ENCODE data around the gene SIL1.

DNA sequence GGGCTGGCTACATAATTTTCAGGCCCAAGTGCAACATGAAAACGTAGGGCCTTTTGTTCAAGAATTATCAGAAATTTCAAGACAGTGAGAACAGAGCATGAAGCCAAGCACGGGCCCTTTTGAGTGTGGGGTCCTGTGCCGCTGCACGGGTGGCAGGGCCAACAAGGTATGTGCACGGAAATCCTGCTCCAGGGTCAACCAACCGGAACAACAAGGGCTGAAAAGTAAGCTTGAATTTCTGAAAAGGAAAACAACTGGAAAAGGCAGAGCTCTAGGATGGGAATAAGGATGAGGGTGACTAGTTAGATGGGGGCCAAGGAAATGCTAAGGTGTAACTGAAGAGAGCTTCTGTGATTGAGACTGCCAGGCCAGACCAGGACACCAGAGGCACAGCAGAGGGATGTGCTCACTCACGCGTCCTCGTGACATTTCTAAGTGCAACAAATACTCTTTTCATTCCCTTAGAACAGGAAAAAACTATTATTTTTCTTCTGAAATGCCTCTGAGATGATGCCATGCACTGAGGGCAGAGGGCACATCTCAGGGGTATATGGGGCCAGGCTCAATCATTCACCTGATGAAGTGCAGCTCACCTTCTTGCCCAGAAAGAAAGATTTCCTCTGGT, 242.4 kb downstream of the SIL1 start:
- TF ChIP-seq, protein P1, sequence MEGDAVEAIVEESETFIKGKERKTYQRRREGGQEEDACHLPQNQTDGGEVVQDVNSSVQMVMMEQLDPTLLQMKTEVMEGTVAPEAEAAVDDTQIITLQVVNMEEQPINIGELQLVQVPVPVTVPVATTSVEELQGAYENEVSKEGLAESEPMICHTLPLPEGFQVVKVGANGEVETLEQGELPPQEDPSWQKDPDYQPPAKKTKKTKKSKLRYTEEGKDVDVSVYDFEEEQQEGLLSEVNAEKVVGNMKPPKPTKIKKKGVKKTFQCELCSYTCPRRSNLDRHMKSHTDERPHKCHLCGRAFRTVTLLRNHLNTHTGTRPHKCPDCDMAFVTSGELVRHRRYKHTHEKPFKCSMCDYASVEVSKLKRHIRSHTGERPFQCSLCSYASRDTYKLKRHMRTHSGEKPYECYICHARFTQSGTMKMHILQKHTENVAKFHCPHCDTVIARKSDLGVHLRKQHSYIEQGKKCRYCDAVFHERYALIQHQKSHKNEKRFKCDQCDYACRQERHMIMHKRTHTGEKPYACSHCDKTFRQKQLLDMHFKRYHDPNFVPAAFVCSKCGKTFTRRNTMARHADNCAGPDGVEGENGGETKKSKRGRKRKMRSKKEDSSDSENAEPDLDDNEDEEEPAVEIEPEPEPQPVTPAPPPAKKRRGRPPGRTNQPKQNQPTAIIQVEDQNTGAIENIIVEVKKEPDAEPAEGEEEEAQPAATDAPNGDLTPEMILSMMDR (IDR thresholded peaks at IDR 0.05; ENCODE audit: low read depth, low read length, poor library complexity, severe bottlenecking), result no peak
- TF ChIP-seq EZH2phosphoT487 (IDR thresholded peaks at IDR 0.05; ENCODE audit: borderline replicate concordance, low read length), result no peak
